Stimulated activated CD4-positive, alpha-beta T cell treated with anti-CD3 and anti-CD28 coated beads, Interleukin-1b, Interleukin-23, amount 100 ng/mL, for 48 hours (primary cell): ENCODE data around the gene PTPRN2.
A peak's percentile ranks its signal among the peaks of the same experiment; 100 is the strongest.
"Not testable (repeated sequence)": the region's sequence is repeated elsewhere in the genome, so short reads cannot be mapped to it uniquely, and the experiment has no call there.

Experiments used
- DNase-seq: peaks from one replicate; pipeline ENCODE4 v3.0.0-alpha.2; 2020

Gene PTPRN2

GRCh38 chr7:158187694-158187994, 400.0 kb downstream of the PTPRN2 start:
- DNase-seq: no peak

- no peak for DNase-seq
These were observed 400.5 kb downstream of the PTPRN2 start for GRCh38 chr7:158186864-158187693.

- DNase-seq: no peak
These were observed 401.2 kb downstream of the PTPRN2 start for GRCh38 chr7:158186406-158186805.

GRCh38 chr7:158185653-158186052, 402.0 kb downstream of the PTPRN2 start:
- DNase-seq: no peak

- no peak for DNase-seq
These were observed 404.2 kb downstream of the PTPRN2 start for GRCh38 chr7:158183431-158183830.

- no peak for DNase-seq
These were observed 411.0 kb downstream of the PTPRN2 start for GRCh38 chr7:158176561-158177173.

- DNase-seq: no peak
These were observed 411.8 kb downstream of the PTPRN2 start for GRCh38 chr7:158175779-158176178.

GRCh38 chr7:158174947-158175346, 412.7 kb downstream of the PTPRN2 start:
- DNase-seq: no peak

GRCh38 chr7:158167373-158167772, 420.2 kb downstream of the PTPRN2 start:
- no peak for DNase-seq

GRCh38 chr7:158166386-158167340, 421.0 kb downstream of the PTPRN2 start:
- no peak for DNase-seq

GRCh38 chr7:158165711-158166110, 421.9 kb downstream of the PTPRN2 start:
- no peak for DNase-seq

GRCh38 chr7:158164101-158165095, 423.2 kb downstream of the PTPRN2 start:
- DNase-seq: no peak

GRCh38 chr7:158161194-158161593, 426.4 kb downstream of the PTPRN2 start:
- DNase-seq: no peak

GRCh38 chr7:158160199-158160598, 427.4 kb downstream of the PTPRN2 start:
- DNase-seq: no peak

GRCh38 chr7:158157460-158157859, 430.2 kb downstream of the PTPRN2 start:
- DNase-seq: no peak

- peak; percentile 14 for DNase-seq
These were observed 436.4 kb downstream of the PTPRN2 start for GRCh38 chr7:158151273-158151672.

- DNase-seq: no peak
These were observed 437.4 kb downstream of the PTPRN2 start for GRCh38 chr7:158150234-158150633.

- not testable (repeated sequence) for DNase-seq
These were observed 440.2 kb downstream of the PTPRN2 start for GRCh38 chr7:158147431-158147830.

- DNase-seq: no peak
These were observed 442.3 kb downstream of the PTPRN2 start for GRCh38 chr7:158145370-158145769.

GRCh38 chr7:158143196-158144120, 444.2 kb downstream of the PTPRN2 start:
- DNase-seq: no peak

- no peak for DNase-seq
These were observed 445.0 kb downstream of the PTPRN2 start for GRCh38 chr7:158142657-158143056.
